ENCODE results near the gene NOCT. TPM values are rescaled to one million over a fixed set of nuclear protein-coding genes. Genes with fewer than 3 reads are reported as not detected.

The NOCT gene
- total and polyA plus RNA-seq, 2 of the 4 experiments (the other 2 are of a cell fraction): 5.5 to 41.4 TPM

DNA sequence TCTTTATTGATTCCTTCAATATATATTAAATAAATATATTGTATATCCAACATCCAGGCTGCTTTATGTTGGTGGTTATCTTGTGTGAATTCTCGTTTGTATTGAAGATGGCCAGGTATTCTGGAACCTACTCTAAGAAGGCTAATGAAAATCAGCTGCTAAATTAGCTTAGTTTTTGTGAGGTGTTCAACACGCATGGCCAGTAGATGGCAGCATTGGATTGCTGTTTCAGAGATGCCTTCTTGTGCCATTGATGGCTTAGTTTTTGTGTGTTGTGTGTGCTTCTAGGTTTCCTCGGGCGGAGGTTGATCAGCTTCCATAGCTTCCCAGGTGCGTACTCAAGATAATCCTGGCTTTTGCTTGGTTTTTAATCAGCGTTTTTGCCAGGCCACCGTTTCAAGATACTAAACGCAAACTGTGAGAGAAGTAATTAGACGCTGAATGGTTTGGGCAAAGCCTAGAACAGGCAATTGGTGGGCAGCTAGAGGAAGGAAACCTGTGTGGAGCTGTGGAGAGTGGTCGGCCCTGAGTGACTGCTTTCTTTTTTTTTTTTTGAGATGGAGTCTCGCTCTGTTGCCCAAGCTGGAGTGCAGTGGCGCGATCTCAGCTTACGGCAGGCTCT is 15.1 kb downstream of the NOCT start:
- in situ Hi-C loops (cut with MboI; ENCODE audit: low sequenced_read_pairs): no loop called here
- ATAC-seq (ENCODE audit: low read depth): peak; percentile 51

More for the DNA sequence above, 15.1 kb downstream of the NOCT start:
- POLR2A ChIA-PET (ENCODE audit: unreplicated experiment): interaction anchor here (0.5 to 1.2 kb wide), 2 partner anchors 16 to 198 kb away, joined by 3 to 13 read pairs; partner anchors contain the start of gene NOCT
- H3K23ac ChIP-seq (ENCODE audit: low read depth, low read length): no peak overlapping the region
- peaks cover 86% of the 10 kb centered on the region for H4K20me1 ChIP-seq (ENCODE audit: insufficient read depth, low read length)
- H3K27me3 ChIP-seq (ENCODE audit: control insufficient read depth, insufficient read depth, low read length): no peaks in the 10 kb centered on the region
- H4K5ac ChIP-seq (ENCODE audit: low read depth, low read length): no peak overlapping the region
- peak overlapping the region; percentile 28 for H2AFZ ChIP-seq (replicated peaks; ENCODE audit: low read length, poor library complexity)
- no peak overlapping the region for H2BK20ac ChIP-seq (ENCODE audit: low read depth, low read length)
- intact Hi-C loops (cut with micrococcal nuclease): loop anchor here (1.0 to 5.0 kb wide), 3 partner anchors 54 to 265 kb away; partner anchors contain the start of gene ELF2
- no peak overlapping the region for H3K27ac ChIP-seq (ENCODE audit: insufficient read depth, low read length)
- no peak overlapping the region for H2BK15ac ChIP-seq (ENCODE audit: low read depth, low read length)
- no peak overlapping the region for H3K9ac ChIP-seq (ENCODE audit: low read depth, low read length)
- dilution Hi-C loops (cut with HindIII; ENCODE audit: low sequenced_read_pairs, unreplicated experiment): no loop called here
- no peak overlapping the region for H2BK5ac ChIP-seq (ENCODE audit: low read depth, low read length, poor library complexity, severe bottlenecking)
- no peak overlapping the region for H3K56ac ChIP-seq (ENCODE audit: extremely low read depth, insufficient read depth, low read length)
- H2AK9ac ChIP-seq (replicated peaks; ENCODE audit: low read depth, low read length, poor library complexity): peak overlapping the region; percentile 4
- no peaks in the 10 kb centered on the region for H3K36me3 ChIP-seq (ENCODE audit: control insufficient read depth, insufficient read depth, low read length)
- peaks cover 25 to 72% of the 10 kb centered on the region in 2 experiments for H3K79me1 ChIP-seq (ENCODE audit: low read depth in 1 of 2, low read length in 2 of 2)
- no TSS peak for BruUV-seq (replicated peaks)
- 17% methylated on average over 3 of the region's 14 CpGs; no CpG with 5 or more reads in 1 of the 2 experiments for WGBS, 2 experiments (ENCODE audit: extremely low coverage in 2 of 2, insufficient read length in 1 of 2)
- no peak overlapping the region for H4K91ac ChIP-seq (ENCODE audit: insufficient read depth, low read depth, low read length)
- no peak overlapping the region for H2AK5ac ChIP-seq (ENCODE audit: low read depth, low read length)
- no peaks in the 10 kb centered on the region for H3K9me3 ChIP-seq (ENCODE audit: control insufficient read depth, insufficient read depth, low read length)
- H3K9me1 ChIP-seq (ENCODE audit: insufficient read depth, low read length): peaks cover 13% of the 10 kb centered on the region
- TF ChIP-seq SMC3 (IDR thresholded peaks at IDR 0.05; ENCODE audit: low read depth, low read length) (peak; percentile 45), CTCF (conservative IDR thresholded peaks at IDR 0.05; ENCODE audit: low read depth, low read length) (peak; percentile 89), NFE2L2 (IDR thresholded peaks at IDR 0.05; ENCODE audit: low read depth, low read length) (no peak), POLR2A (IDR thresholded peaks at IDR 0.05; ENCODE audit: low read depth, low read length) (0 out of 2 replicates have a peak, but pooled peaks have one; percentile 33), RAD21 (IDR thresholded peaks at IDR 0.05; ENCODE audit: low read length) (peak; percentile 85), MXI1 (IDR thresholded peaks at IDR 0.05; ENCODE audit: borderline replicate concordance, low read depth, low read length) (no peak)
- peak; percentile 83 for DNase-seq
- peaks cover 9% of the 10 kb centered on the region for H3K4me1 ChIP-seq (ENCODE audit: control insufficient read depth, insufficient read depth, low read length)
- no peak overlapping the region for H3K4me2 ChIP-seq (ENCODE audit: low read depth, low read length)
- no peak overlapping the region for H3K18ac ChIP-seq (ENCODE audit: low read depth, low read length)
- H3K14ac ChIP-seq (replicated peaks; ENCODE audit: low read depth, low read length): no peak overlapping the region
- no peak overlapping the region for H3K4me3 ChIP-seq (ENCODE audit: insufficient read depth, low read depth, low read length)
- no peak overlapping the region for H4K8ac ChIP-seq (ENCODE audit: low read depth in 2 of 2, low read length in 2 of 2)
- CTCF ChIA-PET: interaction anchor here (0.5 to 2.6 kb wide), 17 partner anchors 8 to 356 kb away, joined by 3 to 17 read pairs (median 3); partner anchors contain the start of gene ELF2
- H3K4ac ChIP-seq (ENCODE audit: low read depth, low read length): no peak overlapping the region
- H2BK120ac ChIP-seq (ENCODE audit: low read depth, low read length): no peak overlapping the region
